Psoas muscle (tissue), 8 donors: Measurements from ENCODE around the gene MTMR2. TPM values are rescaled to one million over a fixed set of nuclear protein-coding genes. Genes with fewer than 3 reads are reported as not detected.

Experiments
- ATAC-seq, 4 donors: fragments of 200-7000 bp; cut with Tn5 transposase; one replicate each; pipeline ENCODE4 v1.9.1; 2020; ENCODE audit warnings: moderate library complexity in 3 of 4, mild to moderate bottlenecking in 2 of 4
- DNase-seq, 2 donors: peaks; one replicate each; pipeline ENCODE4 v3.0.0-alpha.2; 2020
- H3K27ac ChIP-seq: fragments of 200-600 bp; one replicate; pipeline ENCODE4 v1.8.0; 2022
- H3K27me3 ChIP-seq, 3 donors: fragments of 200-600 bp in 1 of 3; one replicate each; pipeline versions ENCODE4 v1.6.1 to v1.8.0; 2013 to 2022; ENCODE audit warnings: low read length in 2 of 3, mild to moderate bottlenecking in 2 of 3, moderate library complexity in 1 of 3; ENCODE audit not compliant: insufficient read depth in 3 of 3
- H3K36me3 ChIP-seq, 2 donors: fragments of 200-600 bp in 1 of 2; one replicate each; pipeline versions ENCODE4 v1.6.1 to v1.8.0; 2013 to 2022; ENCODE audit warnings: low read depth in 1 of 2, mild to moderate bottlenecking in 1 of 2, moderate library complexity in 1 of 2; ENCODE audit not compliant: insufficient read depth in 1 of 2
- H3K4me1 ChIP-seq: fragments of 200-600 bp; one replicate; pipeline ENCODE4 v1.8.0; 2022
- H3K4me3 ChIP-seq: fragments of 200-600 bp; one replicate; pipeline ENCODE4 v1.8.0; 2022; ENCODE audit warnings: mild to moderate bottlenecking
- H3K9me3 ChIP-seq: fragments of 200-600 bp; one replicate; pipeline ENCODE4 v1.8.0; 2022
- CTCF ChIP-seq: fragments of 200-600 bp; IDR thresholded peaks from one replicate; pipeline ENCODE4 v1.8.0; 2022; ENCODE audit warnings: antibody characterized with exemption
- WGBS, 3 donors: extraction: QIAGEN DNeasy Blood & Tissue Kit; methylation state at CpG; one replicate each; pipeline versions ENCODE4 v1.1.6 to v1.1.7; 2013; 5-methylcytosine and 5-hydroxymethylcytosine counted together
- intact Hi-C, 2 donors: fragments of 100-400 bp; cut with DNase I; formaldehyde crosslinking; loops; one replicate each; pipeline versions ENCODE4 v1.11.0 to v1.14.2; 2022
- polyA plus RNA-seq, 3 donors: library from polyadenylated mRNA; stranded (reverse); fragments of 200-250 nt; gene quantifications; one replicate each; pipeline ENCODE4 v1.2.3, GENCODE V29; 2013
- total RNA-seq, 4 donors: library from RNA; stranded (reverse); fragmentation: NEBNext Ultra II Directional in 2 of 4; extraction: Animal tissue kit (Norgen Biotek cat#: 25700) in 2 of 4; gene quantifications; one replicate each; pipeline versions ENCODE4 v1.2.1 to v1.2.4, GENCODE V29; 2021 to 2023
- donor health status: healthy with polysubstance abuse.
- donor health status: DM: no; HTN: no; CAD: no; lungs with moderate emphysema.
- donor health status: Bipolar disorder and iron deficiency.
- donor health status: healthy.
- donor health status: DM: yes; HTN: yes; CAD: no.
- donor health status: DM: no; HTN: no; CAD: no.
- donor health status: DM: no; HTN: no; CAD: no.
- donor health status: DM: yes; HTN: yes; CAD: no.

Gene MTMR2
- total and polyA plus RNA-seq, 7 donors, result 5.4 to 9.9 (median 7.7) TPM

GRCh38 chr11:95888852-95889251 is 35.1 kb downstream of the MTMR2 start:
- 98 to 100% (median 98%) methylated on average over 4 of the region's 4 CpGs for WGBS, 3 donors

GRCh38 chr11:95888439-95888838 is 35.5 kb downstream of the MTMR2 start:
- H3K9me3 ChIP-seq, result no peaks in the 10 kb centered on the region
- H3K4me3 ChIP-seq, result no peak overlapping the region
- no peaks in the 10 kb centered on the region for H3K27me3 ChIP-seq
- peak overlapping the region; percentile 4 for H3K27ac ChIP-seq
- peaks cover 3% of the 10 kb centered on the region for H3K4me1 ChIP-seq
- ATAC-seq (peak in 3 of 4 donors; percentile 77 to 79 (median 79)), DNase-seq (no peak)
- intact Hi-C loops, result no loop called here
- H3K36me3 ChIP-seq, result peaks cover 0 to 22% of the 10 kb centered on the region in 2 donors
- no peak for TF ChIP-seq CTCF

More at GRCh38 chr11:95888852-95889251, 35.1 kb downstream of the MTMR2 start:
- Histone ChIP-seq H3K4me3 (no peak overlapping the region), H3K36me3 (peaks cover 0 to 22% of the 10 kb centered on the region in 2 donors), H3K4me1 (peaks cover 3% of the 10 kb centered on the region), H3K9me3 (no peaks in the 10 kb centered on the region), H3K27me3 (no peaks in the 10 kb centered on the region), H3K27ac (peak overlapping the region; percentile 4)
- ATAC-seq, result no peak
- intact Hi-C loops, result no loop called here
- DNase-seq, result no peak
- TF ChIP-seq CTCF, result no peak

GRCh38 chr11:95886462-95886861 is 37.4 kb downstream of the MTMR2 start:
- no peak overlapping the region for H3K27ac ChIP-seq
- H3K4me1 ChIP-seq, result peaks cover 3% of the 10 kb centered on the region
- no peak for TF ChIP-seq CTCF
- H3K36me3 ChIP-seq, result peaks cover 0 to 27% of the 10 kb centered on the region in 2 donors
- DNase-seq (no peak), ATAC-seq (no peak)
- intact Hi-C loops, result no loop called here
- no peaks in the 10 kb centered on the region for H3K9me3 ChIP-seq
- H3K27me3 ChIP-seq, result no peaks in the 10 kb centered on the region
- 89 to 92% (median 90%) methylated on average over 1 of the region's 1 CpG for WGBS, 3 donors
- no peak overlapping the region for H3K4me3 ChIP-seq

GRCh38 chr11:95884802-95885201 is 39.1 kb downstream of the MTMR2 start:
- WGBS, 3 donors, result 96 to 99% (median 97%) methylated on average over 2 of the region's 2 CpGs
- no peak for TF ChIP-seq CTCF
- Histone ChIP-seq H3K36me3 (peaks cover 0 to 33% of the 10 kb centered on the region in 2 donors), H3K4me1 (peaks cover 3% of the 10 kb centered on the region), H3K9me3 (no peaks in the 10 kb centered on the region), H3K4me3 (no peak overlapping the region), H3K27me3 (no peaks in the 10 kb centered on the region), H3K27ac (no peak overlapping the region)
- intact Hi-C loops, result no loop called here
- DNase-seq (no peak), ATAC-seq (no peak)

- intact Hi-C loops, result no loop called here
- WGBS, 3 donors, result 43 to 67% (median 54%) methylated on average over 1 of the region's 1 CpG
- H3K4me1 ChIP-seq, result peaks cover 3% of the 10 kb centered on the region
- no peak overlapping the region for H3K4me3 ChIP-seq
- H3K36me3 ChIP-seq, result peaks cover 0 to 33% of the 10 kb centered on the region in 2 donors
- H3K9me3 ChIP-seq, result no peaks in the 10 kb centered on the region
- DNase-seq, result no peak
- ATAC-seq, result peak; percentile 53 to 93 (median 80)
- H3K27me3 ChIP-seq, result no peaks in the 10 kb centered on the region
- TF ChIP-seq CTCF, result no peak
- no peak overlapping the region for H3K27ac ChIP-seq
These were observed 39.5 kb downstream of the MTMR2 start for GRCh38 chr11:95884376-95884775.
